Glutamatergic neuron (in vitro differentiated cells): ENCODE measurements around the gene LIMA1. TPM values are rescaled to one million over a fixed set of nuclear protein-coding genes. Genes with fewer than 3 reads are reported as not detected.
A peak's percentile ranks its signal among the peaks of the same experiment; 100 is the strongest.

Experiments
- DNase-seq: peaks from one replicate; pipeline ENCODE4 v3.0.0; 2022
- H3K27ac Mint-ChIP-seq: one replicate; pipeline ENCODE4 v1.8.0; 2020; ENCODE audit warnings: mild to moderate bottlenecking, mixed read lengths, inconsistent platforms; ENCODE audit not compliant: unreplicated experiment
- H3K27me3 Mint-ChIP-seq: one replicate; pipeline ENCODE4 v1.8.0; 2020; ENCODE audit warnings: mild to moderate bottlenecking, moderate library complexity, mixed read lengths, inconsistent platforms; ENCODE audit not compliant: unreplicated experiment
- H3K36me3 Mint-ChIP-seq: one replicate; pipeline ENCODE4 v1.8.0; 2020; ENCODE audit warnings: mild to moderate bottlenecking, mixed read lengths, inconsistent platforms; ENCODE audit not compliant: unreplicated experiment
- H3K4me1 Mint-ChIP-seq: one replicate; pipeline ENCODE4 v1.8.0; 2020; ENCODE audit warnings: mild to moderate bottlenecking, low read depth, mixed read lengths, inconsistent platforms; ENCODE audit not compliant: unreplicated experiment
- H3K4me3 Mint-ChIP-seq: one replicate; pipeline ENCODE4 v1.8.0; 2020; ENCODE audit warnings: mild to moderate bottlenecking, mixed read lengths, inconsistent platforms; ENCODE audit not compliant: unreplicated experiment
- H3K9me3 Mint-ChIP-seq: one replicate; pipeline ENCODE4 v1.8.0; 2020; ENCODE audit warnings: mild to moderate bottlenecking, moderate library complexity, mixed read lengths, inconsistent platforms; ENCODE audit not compliant: unreplicated experiment
- total RNA-seq: library from RNA; stranded (reverse); fragmentation: NEBNext Ultra II Directional; extraction: Animal tissue kit (Norgen Biotek cat#: 25700); gene quantifications from one replicate; pipeline ENCODE4 v1.2.1, GENCODE V29; 2021; ENCODE audit not compliant: unreplicated experiment
- TF ChIP-seq, protein P1 (sequence below): fragments of 200-600 bp; sonication (generic); IDR thresholded peaks from one replicate; pipeline ENCODE4 v1.5.0; 2021; ENCODE audit not compliant: partially characterized antibody, unreplicated experiment

LIMA1 gene
- total RNA-seq, 1 donor from 2014 or later = 69.4 TPM

DNA sequence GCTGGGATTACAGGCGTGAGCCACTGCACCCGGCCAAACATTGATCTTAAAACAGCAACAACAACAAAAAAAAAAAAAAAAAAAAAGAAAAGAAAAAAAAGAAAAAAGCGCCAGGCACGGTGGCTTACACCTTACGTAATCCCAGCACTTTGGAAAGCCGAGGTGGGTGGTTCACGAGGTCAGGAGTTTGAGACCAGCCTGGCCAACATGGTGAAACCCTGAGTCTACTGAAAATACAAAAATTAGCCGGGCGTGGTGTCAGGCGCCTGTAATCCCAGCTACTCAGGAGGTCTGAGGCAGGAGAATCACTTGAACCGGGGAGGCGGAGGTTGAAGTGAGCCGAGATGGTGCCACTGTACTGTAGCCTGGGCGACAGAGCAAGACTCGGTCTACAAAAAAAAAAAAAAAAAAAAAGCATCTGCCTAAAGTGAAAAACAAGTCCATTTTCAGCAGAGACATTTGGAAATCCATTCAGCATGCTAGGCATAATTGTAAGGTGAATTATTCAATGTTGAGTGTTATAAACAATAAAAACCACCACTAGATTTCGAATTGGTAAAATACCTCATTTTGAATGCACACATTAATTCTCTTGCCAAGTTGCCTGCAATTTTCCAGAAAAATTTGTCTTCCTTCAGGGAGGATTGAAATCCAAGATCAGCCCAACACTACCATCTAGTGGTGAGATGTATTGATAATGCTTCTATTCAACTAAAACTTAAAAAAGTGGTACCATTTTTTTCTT lies 108.2 kb downstream of the LIMA1 start:
- Mint-ChIP-seq H3K4me1 (no peaks in the 10 kb centered on the region), H3K27me3 (no peaks in the 10 kb centered on the region)
- no peak for DNase-seq

DNA sequence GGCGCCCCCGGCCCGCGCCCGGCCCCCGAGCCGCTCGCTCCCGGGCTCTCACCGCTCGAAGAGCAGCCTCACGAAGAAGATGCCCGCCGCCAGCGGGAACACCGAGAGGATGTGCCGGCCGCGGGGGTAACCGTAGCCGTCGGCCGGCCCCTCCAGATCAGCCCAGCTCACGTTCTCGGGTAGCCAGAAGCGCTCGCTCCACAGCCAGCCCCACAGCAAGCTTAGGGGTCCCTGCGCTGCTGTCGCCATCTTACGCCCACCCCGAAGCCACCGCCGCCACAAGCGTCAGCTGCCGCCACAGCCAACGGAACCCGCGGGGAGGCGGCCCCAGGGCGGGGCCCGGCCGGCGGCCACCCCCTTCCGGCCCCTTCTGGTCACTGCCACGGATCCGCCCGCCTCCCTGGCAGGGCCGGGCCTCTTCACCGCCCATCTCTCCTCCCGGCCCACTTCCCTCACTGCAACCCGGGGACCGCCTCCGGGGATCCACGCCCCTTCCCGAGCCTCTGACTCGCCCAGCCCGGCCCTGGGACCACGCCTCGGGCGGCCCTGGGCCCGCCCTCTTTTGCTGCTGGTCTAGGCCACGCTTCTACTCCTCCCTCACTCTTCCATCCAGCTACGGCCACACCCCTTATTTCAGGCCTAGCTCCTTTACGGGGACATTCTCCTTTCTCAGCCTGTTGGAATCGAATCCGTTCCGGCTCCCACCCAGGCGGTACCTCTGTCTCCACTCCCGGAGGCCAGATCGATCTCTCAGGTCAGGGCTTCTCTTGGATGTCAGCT lies 116.1 kb downstream of the LIMA1 start, which contains the start of gene CERS5:
TSS of gene CERS5 (minus strand) at position 321 of the 780 bp plus-strand sequence. CDS start at position 249, 72 bp downstream.
- TF ChIP-seq, protein P1, sequence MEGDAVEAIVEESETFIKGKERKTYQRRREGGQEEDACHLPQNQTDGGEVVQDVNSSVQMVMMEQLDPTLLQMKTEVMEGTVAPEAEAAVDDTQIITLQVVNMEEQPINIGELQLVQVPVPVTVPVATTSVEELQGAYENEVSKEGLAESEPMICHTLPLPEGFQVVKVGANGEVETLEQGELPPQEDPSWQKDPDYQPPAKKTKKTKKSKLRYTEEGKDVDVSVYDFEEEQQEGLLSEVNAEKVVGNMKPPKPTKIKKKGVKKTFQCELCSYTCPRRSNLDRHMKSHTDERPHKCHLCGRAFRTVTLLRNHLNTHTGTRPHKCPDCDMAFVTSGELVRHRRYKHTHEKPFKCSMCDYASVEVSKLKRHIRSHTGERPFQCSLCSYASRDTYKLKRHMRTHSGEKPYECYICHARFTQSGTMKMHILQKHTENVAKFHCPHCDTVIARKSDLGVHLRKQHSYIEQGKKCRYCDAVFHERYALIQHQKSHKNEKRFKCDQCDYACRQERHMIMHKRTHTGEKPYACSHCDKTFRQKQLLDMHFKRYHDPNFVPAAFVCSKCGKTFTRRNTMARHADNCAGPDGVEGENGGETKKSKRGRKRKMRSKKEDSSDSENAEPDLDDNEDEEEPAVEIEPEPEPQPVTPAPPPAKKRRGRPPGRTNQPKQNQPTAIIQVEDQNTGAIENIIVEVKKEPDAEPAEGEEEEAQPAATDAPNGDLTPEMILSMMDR = peak; percentile 59
- Mint-ChIP-seq H3K4me1 (peaks cover 10% of the 10 kb centered on the region), H3K4me3 (peak within 1 kb of the TSS; percentile 95), H3K9me3 (peaks cover 8% of the 10 kb centered on the region), H3K36me3 (no peaks in the 10 kb centered on the region), H3K27me3 (peaks cover 12% of the 10 kb centered on the region), H3K27ac (peak within 1 kb of the TSS; percentile 95)
- DNase-seq = peak; percentile 99

More for the DNA sequence above, 108.2 kb downstream of the LIMA1 start:
- Mint-ChIP-seq H3K9me3 (no peaks in the 10 kb centered on the region), H3K4me3 (no peak overlapping the region), H3K27ac (no peak overlapping the region), H3K36me3 (no peaks in the 10 kb centered on the region)
- TF ChIP-seq, protein P1 = peak; percentile 76

DNA sequence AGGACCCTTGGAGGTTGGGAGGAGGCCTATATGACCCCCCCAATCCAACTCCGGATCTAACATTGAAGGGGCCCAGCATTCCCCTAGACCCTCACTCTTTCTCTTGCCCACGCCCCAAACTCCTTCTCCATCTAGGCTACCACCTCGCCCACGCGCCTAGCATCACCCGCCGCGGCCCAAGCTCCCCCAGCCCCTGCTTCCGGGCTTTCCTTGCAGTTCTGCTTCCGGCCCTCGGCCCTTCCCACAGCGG lies 116.6 kb downstream of the LIMA1 start:
- H3K36me3 Mint-ChIP-seq = no peaks in the 10 kb centered on the region
- H3K27me3 Mint-ChIP-seq = peaks cover 12% of the 10 kb centered on the region
- TF ChIP-seq, protein P1 = no peak
- H3K4me1 Mint-ChIP-seq = peaks cover 10% of the 10 kb centered on the region
- DNase-seq = no peak
- H3K9me3 Mint-ChIP-seq = peaks cover 8% of the 10 kb centered on the region
- peak overlapping the region; percentile 95 for H3K4me3 Mint-ChIP-seq
- peak overlapping the region; percentile 87 for H3K27ac Mint-ChIP-seq

DNA sequence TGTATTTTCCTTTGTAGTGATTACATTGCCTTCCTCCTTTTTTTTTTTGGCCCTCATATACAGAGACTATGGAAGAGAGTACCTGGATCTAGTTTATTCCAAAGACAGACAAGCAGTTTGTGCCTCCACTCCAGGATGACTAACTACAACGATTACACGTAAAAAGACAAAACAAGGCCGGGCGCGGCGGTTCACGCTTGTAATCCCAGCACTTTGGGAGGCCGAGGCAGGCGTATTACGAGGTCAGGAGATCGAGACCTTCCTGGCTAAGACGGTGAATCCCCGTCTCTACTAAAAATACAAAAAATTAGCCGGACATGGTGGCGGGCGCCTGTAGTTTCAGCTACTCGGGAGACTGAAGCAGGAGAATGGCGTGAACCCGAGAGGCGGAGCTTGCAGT lies 118.4 kb downstream of the LIMA1 start:
- Mint-ChIP-seq H3K9me3 (peaks cover 9% of the 10 kb centered on the region), H3K27ac (no peak overlapping the region), H3K36me3 (no peaks in the 10 kb centered on the region), H3K27me3 (peaks cover 12% of the 10 kb centered on the region), H3K4me1 (peaks cover 10% of the 10 kb centered on the region), H3K4me3 (peak overlapping the region; percentile 70)
- TF ChIP-seq, protein P1 = no peak
- DNase-seq = no peak

DNA sequence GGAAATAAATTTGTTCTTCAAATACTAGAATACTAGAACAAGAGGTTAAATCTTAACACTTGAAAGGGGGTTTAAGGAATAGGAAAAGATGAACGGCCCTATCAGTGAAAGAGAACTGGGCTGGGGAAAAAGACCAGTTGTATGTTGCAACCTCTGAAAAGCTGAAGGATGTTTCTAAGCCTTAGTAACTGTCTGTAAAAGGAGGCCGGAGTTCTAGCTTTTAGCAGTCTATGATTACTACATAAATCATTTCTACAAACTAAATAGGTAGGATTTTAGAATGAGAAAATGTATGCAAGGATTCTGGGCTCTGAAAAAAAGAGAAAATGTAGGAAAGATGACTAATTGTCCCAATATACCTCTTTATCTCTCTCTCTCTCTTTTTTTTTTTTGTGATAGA lies 121.1 kb downstream of the LIMA1 start:
- Mint-ChIP-seq H3K9me3 (peaks cover 2% of the 10 kb centered on the region), H3K27me3 (peaks cover 1% of the 10 kb centered on the region), H3K4me3 (no peak overlapping the region), H3K4me1 (peaks cover 10% of the 10 kb centered on the region), H3K36me3 (peaks cover 11% of the 10 kb centered on the region), H3K27ac (no peak overlapping the region)
- DNase-seq = no peak
- TF ChIP-seq, protein P1 = no peak
